GM12878 (cell line): Measurements from ENCODE around the gene CYTH3.

Experiments
- ELK1 ChIP-seq: IDR thresholded peaks from 2 replicates; pipeline ENCODE4 v1.6.1; 2012; ENCODE audit warnings: low read depth, low read length, improper control_type of control experiment
- EZH2 ChIP-seq: IDR thresholded peaks from 2 replicates; pipeline ENCODE4 v1.6.1; 2012; ENCODE audit warnings: low read depth, mild to moderate bottlenecking, control low read depth, inconsistent platforms, low read length, borderline replicate concordance; ENCODE audit not compliant: control insufficient read depth
- IRF5 ChIP-seq: fragments of 450-650 bp; IDR thresholded peaks from 2 replicates; pipeline ENCODE4 v1.6.1; 2017; ENCODE audit warnings: borderline replicate concordance
- REST ChIP-seq: IDR thresholded peaks from 2 replicates; pipeline ENCODE4 v1.6.1; 2012; ENCODE audit warnings: mild to moderate bottlenecking, low read depth, low read length
- TF ChIP-seq, protein P1 (sequence below), 3 experiments: IDR thresholded peaks in 2 of 3; conservative IDR thresholded peaks in 1 of 3; 2 replicates each; pipeline ENCODE4 v1.5.1; 2011; ENCODE audit warnings: low read depth in 3 of 3, low read length in 3 of 3, mild to moderate bottlenecking in 3 of 3, control low read depth in 2 of 3, moderate library complexity in 2 of 3, inconsistent platforms in 1 of 3, mixed read lengths in 1 of 3; ENCODE audit not compliant: control insufficient read depth in 2 of 3, insufficient read depth in 1 of 3; ENCODE audit errors: extremely low read depth in 1 of 3

- TF ChIP-seq, protein P1, sequence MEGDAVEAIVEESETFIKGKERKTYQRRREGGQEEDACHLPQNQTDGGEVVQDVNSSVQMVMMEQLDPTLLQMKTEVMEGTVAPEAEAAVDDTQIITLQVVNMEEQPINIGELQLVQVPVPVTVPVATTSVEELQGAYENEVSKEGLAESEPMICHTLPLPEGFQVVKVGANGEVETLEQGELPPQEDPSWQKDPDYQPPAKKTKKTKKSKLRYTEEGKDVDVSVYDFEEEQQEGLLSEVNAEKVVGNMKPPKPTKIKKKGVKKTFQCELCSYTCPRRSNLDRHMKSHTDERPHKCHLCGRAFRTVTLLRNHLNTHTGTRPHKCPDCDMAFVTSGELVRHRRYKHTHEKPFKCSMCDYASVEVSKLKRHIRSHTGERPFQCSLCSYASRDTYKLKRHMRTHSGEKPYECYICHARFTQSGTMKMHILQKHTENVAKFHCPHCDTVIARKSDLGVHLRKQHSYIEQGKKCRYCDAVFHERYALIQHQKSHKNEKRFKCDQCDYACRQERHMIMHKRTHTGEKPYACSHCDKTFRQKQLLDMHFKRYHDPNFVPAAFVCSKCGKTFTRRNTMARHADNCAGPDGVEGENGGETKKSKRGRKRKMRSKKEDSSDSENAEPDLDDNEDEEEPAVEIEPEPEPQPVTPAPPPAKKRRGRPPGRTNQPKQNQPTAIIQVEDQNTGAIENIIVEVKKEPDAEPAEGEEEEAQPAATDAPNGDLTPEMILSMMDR (IDR thresholded peaks at IDR 0.05 in 2 of 3, conservative IDR thresholded peaks at IDR 0.05 in 1 of 3; ENCODE audit: control insufficient read depth in 2 of 3, extremely low read depth in 1 of 3, insufficient read depth in 1 of 3, low read depth in 3 of 3, low read length in 3 of 3): no peak
- no peak for TF ChIP-seq ELK1
- no peak for TF ChIP-seq REST
- TF ChIP-seq IRF5: no peak
- no peak for TF ChIP-seq EZH2
These were observed 37.2 kb downstream of the CYTH3 start for GRCh38 chr7:6235029-6235871.
